NCI-H526 (cell line): ENCODE results near the gene STRIP2.
"Not testable (repeated sequence)": the region's sequence is repeated elsewhere in the genome, so short reads cannot be mapped to it uniquely, and the experiment has no call there.

Experiments
- DNase-seq, 2 experiments: peaks; one replicate each; lab custom pipeline; 2025; lab: John Stamatoyannopoulos, UW

The STRIP2 gene

DNA sequence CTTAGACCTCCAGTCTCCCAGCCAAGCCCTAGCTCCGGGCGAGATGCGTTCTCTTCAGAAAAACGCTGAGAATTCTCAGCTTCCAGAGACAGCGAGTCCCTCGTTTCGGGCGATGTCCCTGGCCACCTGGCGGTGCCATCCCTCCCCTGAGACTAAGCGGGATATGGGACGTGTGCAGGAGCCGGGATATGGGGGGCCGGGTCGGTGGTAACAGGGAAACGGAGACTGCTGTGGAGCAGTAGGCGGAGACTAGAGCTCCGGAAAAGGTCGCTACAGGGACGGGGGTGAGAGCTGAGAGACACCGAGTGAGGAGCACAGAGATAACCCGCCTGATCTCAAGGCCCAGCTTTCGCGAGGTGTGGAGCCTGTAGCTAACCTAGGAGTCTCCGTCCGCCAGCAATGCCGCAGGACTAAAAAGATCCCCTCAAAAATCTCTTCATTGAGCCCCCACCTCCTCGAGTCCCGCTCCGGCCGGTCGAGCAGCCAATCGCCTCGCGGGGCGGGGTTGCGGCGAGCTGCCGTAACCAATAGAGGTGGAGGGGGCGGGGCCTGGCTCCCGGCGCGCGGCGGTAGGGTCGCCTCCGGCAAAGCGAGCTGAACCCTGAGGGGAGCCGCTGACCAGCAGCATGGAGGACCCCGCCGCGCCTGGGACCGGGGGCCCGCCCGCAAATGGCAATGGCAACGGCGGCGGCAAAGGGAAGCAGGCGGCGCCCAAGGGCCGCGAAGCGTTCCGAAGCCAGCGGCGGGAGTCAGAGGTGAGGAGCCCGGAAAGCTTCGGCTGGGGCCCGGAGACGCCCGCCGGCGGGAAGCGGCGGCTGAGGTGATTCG lies at the start of gene STRIP2:
TSS of gene STRIP2 (plus strand) at position 586 of the 828 bp plus-strand sequence. CDS start at position 627, 41 bp downstream.
- peak; percentile 85 to 97 for DNase-seq

DNA sequence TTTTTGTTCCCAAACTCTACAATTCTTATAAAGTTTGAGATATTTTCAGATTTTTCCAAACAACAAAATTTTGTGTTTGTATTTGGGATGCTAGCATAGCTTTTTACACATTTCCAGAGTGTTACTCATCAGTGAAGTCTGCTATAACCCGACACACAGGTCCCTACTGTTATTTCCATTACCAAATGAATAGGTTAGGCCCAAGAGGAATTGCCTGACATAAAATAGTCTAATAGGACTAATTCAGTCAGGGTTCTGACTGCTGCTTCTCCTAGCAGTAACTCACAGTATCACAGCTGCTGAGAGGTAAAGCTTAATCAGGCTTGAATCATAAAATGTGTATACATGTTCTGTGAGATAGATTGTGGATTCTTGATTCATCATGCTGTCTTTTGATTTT lies 49.1 kb upstream of the STRIP2 start:
- no peak for DNase-seq

- DNase-seq, result no peak
Measured at GRCh38 chr7:129385598-129385997, 48.6 kb upstream of the STRIP2 start.

DNA sequence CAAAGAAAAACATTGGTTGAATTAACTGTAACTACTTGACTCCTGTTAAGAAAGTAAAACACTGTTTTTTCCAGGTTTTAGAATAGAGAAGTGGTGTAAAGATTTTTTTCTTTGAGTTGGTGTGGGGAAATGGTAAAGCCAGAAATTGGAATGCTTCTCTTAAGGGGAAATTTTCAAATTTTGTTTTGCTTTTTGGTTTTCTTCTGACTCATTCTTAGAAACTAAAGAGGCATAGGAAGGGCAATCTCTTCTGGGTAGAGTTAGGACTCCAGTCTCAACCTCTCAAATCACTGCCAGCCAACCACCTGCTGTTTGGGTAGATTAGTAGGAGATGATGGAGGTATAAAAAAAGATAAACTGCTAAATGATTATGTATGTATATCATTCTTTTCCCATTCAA lies 47.7 kb upstream of the STRIP2 start:
- DNase-seq, result no peak

GRCh38 chr7:129387537-129387936 lies 46.7 kb upstream of the STRIP2 start:
- no peak for DNase-seq

DNA sequence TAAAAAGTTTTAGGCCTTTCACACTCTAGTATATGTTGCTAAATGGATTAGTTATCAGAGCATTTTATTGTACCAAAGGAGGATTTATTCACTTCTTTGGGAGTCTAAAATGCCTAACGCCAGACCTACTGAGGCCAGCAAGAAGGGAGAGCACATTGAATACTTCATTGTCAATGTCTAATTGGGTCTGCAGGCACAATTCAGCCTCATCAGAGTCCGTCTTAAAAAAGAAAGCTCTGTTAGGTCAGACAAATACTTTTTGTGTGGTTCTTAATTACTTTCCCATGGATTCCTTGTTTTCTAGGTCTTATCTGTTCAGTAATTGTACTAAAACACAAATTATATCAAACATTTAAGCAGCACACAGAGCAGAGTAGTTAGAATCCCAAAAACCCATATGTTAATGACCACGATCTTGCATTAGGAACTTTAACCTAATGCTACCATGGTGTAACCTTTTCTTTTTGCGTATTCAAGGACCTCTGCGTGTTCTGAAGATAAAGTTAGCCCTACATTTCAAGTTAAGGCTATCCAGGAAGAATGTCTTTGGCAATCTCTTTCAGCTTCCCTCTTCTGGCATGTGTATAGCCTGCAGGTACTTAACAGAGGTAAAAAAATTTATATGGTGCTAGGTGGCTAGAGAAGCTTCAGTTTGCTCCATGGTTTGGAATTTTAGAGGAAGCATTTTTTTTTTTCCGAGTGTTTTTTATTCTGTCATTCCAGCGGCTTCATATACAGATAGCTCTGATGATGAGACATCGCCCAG lies 45.7 kb upstream of the STRIP2 start:
- no peak for DNase-seq

GRCh38 chr7:129389829-129390228 lies 44.4 kb upstream of the STRIP2 start:
- no peak for DNase-seq

GRCh38 chr7:129390314-129390713 lies 43.9 kb upstream of the STRIP2 start:
- DNase-seq, result no peak

DNA sequence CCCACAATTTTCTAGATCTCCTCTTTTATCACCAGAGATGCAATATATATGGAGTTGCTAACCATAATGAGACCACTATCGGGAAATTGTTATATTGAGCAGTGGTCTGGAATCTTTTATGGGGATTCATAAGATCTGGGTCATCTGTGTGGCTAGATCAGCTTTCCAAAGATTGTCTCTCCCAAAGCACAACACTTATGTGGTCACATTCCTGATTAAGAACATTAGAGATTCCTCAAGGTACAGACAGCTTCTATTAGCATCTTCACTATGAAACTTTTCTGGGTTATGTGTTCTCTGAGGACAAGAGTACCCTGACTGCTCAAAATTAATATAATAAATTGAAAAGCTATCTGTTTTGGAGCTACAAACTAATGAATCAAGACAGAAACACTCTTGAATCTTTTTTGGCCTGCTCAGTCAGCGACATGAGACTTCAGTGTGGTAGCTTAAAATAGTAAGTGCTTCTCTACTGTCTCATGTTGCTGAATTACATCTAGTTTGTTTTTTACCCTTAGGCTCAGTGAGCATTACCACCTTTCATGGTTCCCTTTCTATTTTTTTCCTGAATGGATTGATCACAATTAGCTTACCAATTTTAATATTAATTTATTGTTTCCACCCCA lies 42.6 kb upstream of the STRIP2 start:
- no peak for DNase-seq

GRCh38 chr7:129393255-129393654 lies 41.0 kb upstream of the STRIP2 start:
- no peak for DNase-seq

DNA sequence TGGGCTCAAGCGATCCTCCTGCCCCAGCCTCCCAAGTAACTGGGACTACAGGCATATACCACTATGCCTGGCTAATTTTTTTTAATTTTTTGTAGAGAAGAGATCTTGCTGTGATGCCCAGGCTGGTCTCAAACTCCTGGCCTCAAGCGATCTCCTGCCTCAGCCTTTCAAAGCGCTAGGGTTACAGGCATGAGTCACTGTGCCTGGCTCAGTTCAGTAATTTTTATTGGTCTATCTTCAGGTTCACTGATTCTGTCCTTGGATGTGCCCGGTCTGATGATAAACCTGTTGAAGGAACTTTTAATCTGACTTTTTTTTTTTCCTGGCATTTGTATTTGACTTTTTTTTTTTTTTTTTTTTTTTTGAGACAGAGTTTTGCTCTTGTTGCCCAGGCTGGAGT lies 40.1 kb upstream of the STRIP2 start:
- DNase-seq, result no peak

GRCh38 chr7:129394982-129395914 lies 39.0 kb upstream of the STRIP2 start:
- no peak for DNase-seq

GRCh38 chr7:129401228-129401966 lies 32.8 kb upstream of the STRIP2 start:
- no peak for DNase-seq

GRCh38 chr7:129401967-129402860 lies 32.0 kb upstream of the STRIP2 start:
- DNase-seq, result no peak

DNA sequence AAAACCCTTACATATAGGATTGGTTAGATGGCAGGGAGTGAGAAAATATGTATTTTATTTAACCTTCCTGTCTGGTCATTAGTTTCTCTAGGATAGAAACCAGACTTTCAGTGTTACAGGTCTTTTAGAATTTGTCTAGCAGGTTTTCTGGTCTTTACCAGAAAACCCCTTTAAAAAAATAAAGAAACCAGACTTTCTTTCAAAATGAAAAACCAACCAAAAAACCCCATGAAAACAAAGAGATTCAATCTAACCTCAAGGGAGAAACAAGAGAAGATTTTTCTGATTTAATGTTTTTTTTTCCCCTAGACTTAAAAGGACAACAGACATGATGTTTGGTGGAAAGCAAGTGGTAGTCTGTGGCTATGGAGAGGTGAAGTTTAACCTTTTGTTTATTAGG lies 28.7 kb upstream of the STRIP2 start:
- no peak for DNase-seq

GRCh38 chr7:129410238-129410637 lies 24.0 kb upstream of the STRIP2 start:
- DNase-seq, result not testable (repeated sequence)

- DNase-seq, result no peak
Measured at GRCh38 chr7:129412501-129412900, 21.7 kb upstream of the STRIP2 start.

GRCh38 chr7:129417073-129417472 lies 17.2 kb upstream of the STRIP2 start:
- DNase-seq, result no peak

GRCh38 chr7:129421717-129422250 lies 12.4 kb upstream of the STRIP2 start:
- no peak for DNase-seq

DNA sequence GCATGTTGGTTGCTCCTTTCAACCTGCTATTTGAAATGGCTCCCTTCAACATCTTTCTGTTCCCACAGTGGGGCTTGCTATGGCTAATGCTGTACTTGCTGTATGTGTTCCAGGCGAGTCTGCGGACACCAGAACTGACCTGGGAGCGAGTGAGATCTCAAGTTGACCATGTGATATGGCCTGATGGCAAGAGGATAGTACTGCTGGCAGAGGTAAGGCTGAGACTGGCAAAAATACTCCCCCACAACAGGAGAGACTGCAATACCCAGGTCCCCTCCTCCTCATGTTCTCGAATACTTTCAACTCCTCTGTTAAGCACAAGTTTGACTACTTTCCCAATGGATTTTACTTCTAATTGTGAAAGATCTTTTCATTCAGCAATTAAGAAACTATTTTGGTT lies 11.5 kb upstream of the STRIP2 start:
- no peak for DNase-seq
